Endothelial cell of umbilical vein (primary cell): ENCODE data around the gene PMAIP1. TPM values are rescaled to one million over a fixed set of nuclear protein-coding genes. Genes with fewer than 3 reads are reported as not detected.

Source experiments
- BruUV-seq: library from RNA; stranded (reverse); fragments of 400-500 nt; replicated peaks from 2 replicates; lab custom pipeline; 2021; lab: Mats Ljungman, UMichigan
- CTCF ChIA-PET: fragments of 300-600, 350-600 bp; sonication (Branson Sonifier 250); formaldehyde crosslinking; loops from one replicate; lab custom pipeline; 2021; ENCODE audit warnings: antibody characterized with exemption, inconsistent platforms; lab: Charles Lee
- POLR2A ChIA-PET: fragments of 300-600, 350-600 bp; sonication (Branson Sonifier 250); formaldehyde crosslinking; loops from one replicate; lab custom pipeline; 2021; ENCODE audit warnings: antibody characterized with exemption, inconsistent platforms; lab: Charles Lee
- DNase-seq: peaks from one replicate; pipeline ENCODE4 v3.0.0-alpha.2; 2011; ENCODE audit warnings: low read depth, low spot score
- FAIRE-seq: peaks from 2 replicates; lab custom pipeline; 2011; peaks lifted over from hg19 to GRCh38; lab: Jason Lieb, UNC
- H2AFZ ChIP-seq: 2 replicates; pipeline ENCODE4 v1.6.0; 2012; ENCODE audit warnings: low read depth, low read length, control low read depth, inconsistent platforms
- H3K27ac ChIP-seq: 2 replicates; pipeline ENCODE4 v1.5.1; 2011; ENCODE audit warnings: low read depth, mild to moderate bottlenecking, control low read depth, low read length, moderate library complexity; ENCODE audit not compliant: insufficient read depth
- H3K27me3 ChIP-seq, 2 experiments: 2 replicates each; pipeline versions ENCODE4 v1.6.0 to v1.6.1; 2011; ENCODE audit warnings: low read length in 2 of 2, mixed read lengths in 1 of 2; ENCODE audit not compliant: control insufficient read depth in 2 of 2, insufficient read depth in 2 of 2
- H3K36me3 ChIP-seq, 2 experiments: 2 replicates in 1 of 2; 3 replicates in 1 of 2; pipeline ENCODE4 v1.5.1; 2011; ENCODE audit warnings: low read length in 2 of 2, mild to moderate bottlenecking in 1 of 2, moderate library complexity in 1 of 2; ENCODE audit not compliant: control insufficient read depth in 2 of 2, insufficient read depth in 2 of 2; ENCODE audit errors: extremely low read depth in 1 of 2
- H3K4me1 ChIP-seq: 3 replicates; pipeline ENCODE4 v1.5.1; 2011; ENCODE audit warnings: mild to moderate bottlenecking, low read length; ENCODE audit not compliant: control insufficient read depth, insufficient read depth; ENCODE audit errors: extremely low read depth
- H3K4me2 ChIP-seq: 2 replicates; pipeline ENCODE4 v1.6.1; 2011; ENCODE audit warnings: low read length, control low read depth, mixed read lengths; ENCODE audit not compliant: insufficient read depth
- H3K4me3 ChIP-seq, 3 experiments: fragments of 200-600 bp in 1 of 3; sonication (generic), shearing (Covaris generic) in 1 of 3; replicated peaks in 1 of 3; 2 replicates each; pipeline ENCODE4 v1.5.1; 2011 to 2016; ENCODE audit warnings: control low read depth in 3 of 3, low read length in 3 of 3, mild to moderate bottlenecking in 2 of 3, inconsistent platforms in 1 of 3, low read depth in 1 of 3, moderate library complexity in 1 of 3; ENCODE audit not compliant: insufficient read depth in 1 of 3
- H3K79me2 ChIP-seq: 2 replicates; pipeline ENCODE4 v1.6.0; 2012; ENCODE audit warnings: low read length, inconsistent platforms; ENCODE audit not compliant: control insufficient read depth, insufficient read depth
- H3K9ac ChIP-seq: replicated peaks from 2 replicates; pipeline ENCODE3; 2011; ENCODE audit warnings: low read length, control low read depth; ENCODE audit not compliant: insufficient read depth; ENCODE audit errors: extremely low read depth
- H3K9me1 ChIP-seq: replicated peaks from 3 replicates; pipeline ENCODE4 v1.6.0; 2011; ENCODE audit warnings: mild to moderate bottlenecking, low read length; ENCODE audit not compliant: control insufficient read depth, insufficient read depth; ENCODE audit errors: extremely low read depth
- H3K9me3 ChIP-seq: replicated peaks from 2 replicates; pipeline ENCODE4 v1.5.1; 2012; ENCODE audit warnings: low read length, inconsistent platforms; ENCODE audit not compliant: control insufficient read depth, insufficient read depth
- H4K20me1 ChIP-seq: replicated peaks from 2 replicates; pipeline ENCODE3; 2011; ENCODE audit warnings: mild to moderate bottlenecking, low read length; ENCODE audit not compliant: control insufficient read depth, insufficient read depth; ENCODE audit errors: extremely low read depth
- EZH2 ChIP-seq: IDR thresholded peaks from 2 replicates; pipeline ENCODE4 v1.6.1; 2012; ENCODE audit warnings: borderline replicate concordance, low read depth, mild to moderate bottlenecking, moderate library complexity, low read length, inconsistent platforms; ENCODE audit not compliant: severe bottlenecking
- FOS ChIP-seq: IDR thresholded peaks from 2 replicates; pipeline ENCODE4 v1.6.1; 2011; ENCODE audit warnings: mild to moderate bottlenecking, low read length, moderate library complexity, borderline replicate concordance; ENCODE audit not compliant: insufficient read depth
- GATA2 ChIP-seq: IDR thresholded peaks from 2 replicates; pipeline ENCODE4 v1.7.0; 2011; ENCODE audit warnings: low read depth, mild to moderate bottlenecking, moderate library complexity, mixed read lengths, low read length; ENCODE audit not compliant: insufficient read length, insufficient read depth
- JUN ChIP-seq: IDR thresholded peaks from 2 replicates; pipeline ENCODE4 v1.6.1; 2011; ENCODE audit warnings: borderline replicate concordance, low read depth; ENCODE audit not compliant: insufficient read length, insufficient read depth
- MAX ChIP-seq: IDR thresholded peaks from 2 replicates; pipeline ENCODE4 v1.6.1; 2011; ENCODE audit not compliant: insufficient read depth, insufficient read length
- MYC ChIP-seq: IDR thresholded peaks from one replicate; pipeline ENCODE4 v1.6.1; 2011; ENCODE audit warnings: mild to moderate bottlenecking, low read depth, low read length
- POLR2A ChIP-seq: IDR thresholded peaks from 2 replicates; pipeline ENCODE4 v1.6.1; 2012; ENCODE audit warnings: low read depth, mild to moderate bottlenecking, control low read depth, low read length
- POLR2AphosphoS5 ChIP-seq: IDR thresholded peaks from 2 replicates; pipeline ENCODE4 v1.6.1; 2012; ENCODE audit warnings: low read depth, mild to moderate bottlenecking, control low read depth, low read length, moderate library complexity; ENCODE audit not compliant: insufficient read depth
- dilution Hi-C: fragments of 300-500 bp; cut with MboI; formaldehyde crosslinking; loops from one replicate; pipeline ENCODE4 v1.15.0; 2019; ENCODE audit warnings: low sequenced_read_pairs; ENCODE audit not compliant: extremely low pct_ligation_motif_present
- intact Hi-C: fragments of 100-400 bp; cut with micrococcal nuclease; formaldehyde crosslinking; loops from one replicate; pipeline ENCODE4 v1.10.0; 2022
- polyA plus RNA-seq, 4 experiments: library from polyadenylated mRNA; depleted of rRNA in 3 of 4; stranded (reverse) in 3 of 4; unstranded in 1 of 4; fragments of >200 nt; gene quantifications; 2 replicates each; pipeline versions ENCODE4 v1.2.1 to v1.2.3, GENCODE V29; 2011 to 2012; ENCODE audit warnings: missing spikeins in 1 of 4
- total RNA-seq: library from RNA; stranded (reverse); gene quantifications from 2 replicates; pipeline ENCODE4 v1.2.3, GENCODE V29; 2021
- TF ChIP-seq, protein P1 (sequence below), 2 donors: IDR thresholded peaks; 1 replicate in 1 of 2; 2 replicates in 1 of 2; pipeline ENCODE4 v1.5.1; 2011; ENCODE audit warnings: low read length in 2 of 2, mild to moderate bottlenecking in 2 of 2, moderate library complexity in 2 of 2, control low read depth in 1 of 2, inconsistent platforms in 1 of 2, low read depth in 1 of 2; ENCODE audit not compliant: insufficient read depth in 1 of 2; ENCODE audit errors: extremely low read depth in 1 of 2

Gene PMAIP1
- total and polyA plus RNA-seq, 2 donors (not counting 3 experiments of a cell fraction or from before 2014, with no cell fraction given), result 7.6 to 11.9 TPM

DNA sequence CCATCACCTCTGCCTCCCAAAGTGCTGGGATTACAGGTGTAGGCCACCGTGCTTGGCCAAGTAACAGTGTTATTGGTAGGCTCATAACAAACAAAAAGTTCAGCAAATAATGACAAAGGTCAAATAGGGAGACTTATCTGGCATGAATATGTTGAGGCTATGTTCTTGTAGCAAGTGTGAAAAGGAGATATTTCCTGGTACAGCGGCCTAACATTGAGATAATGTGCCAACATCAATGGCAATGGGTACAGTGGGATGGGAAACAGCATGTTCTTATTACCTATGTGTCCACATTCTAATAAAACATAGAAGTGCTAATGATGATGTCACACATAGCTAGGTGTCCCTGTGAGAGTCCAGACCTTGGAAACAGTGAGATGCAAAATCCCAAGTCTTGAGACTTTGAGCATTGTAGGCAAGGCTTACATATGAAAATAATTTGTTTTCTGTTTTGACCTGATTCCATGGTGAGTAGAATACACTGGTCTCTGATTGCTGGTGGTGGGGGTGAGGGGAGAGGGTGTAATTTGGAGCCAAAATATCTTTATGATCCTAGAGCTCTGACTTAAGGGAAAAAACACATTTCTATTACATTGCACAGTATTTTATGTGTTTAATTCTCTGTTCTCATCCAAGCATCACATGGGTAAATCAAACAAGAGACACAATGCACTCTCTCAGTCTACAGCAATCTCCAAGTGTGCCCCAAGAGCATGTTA lies 33.1 kb upstream of the PMAIP1 start:
- no peaks in the 10 kb centered on the region for H4K20me1 ChIP-seq
- no peaks in the 10 kb centered on the region for H3K9me1 ChIP-seq
- no peaks in the 10 kb centered on the region for H3K79me2 ChIP-seq
- CTCF ChIA-PET, result no interaction called here
- intact Hi-C loops (no loop called here), dilution Hi-C loops (no loop called here)
- no peak overlapping the region for H3K4me2 ChIP-seq
- TF ChIP-seq MAX (no peak), MYC (no peak), EZH2 (no peak), GATA2 (no peak), JUN (no peak), POLR2A (no peak), POLR2AphosphoS5 (no peak), FOS (no peak)
- TF ChIP-seq, protein P1, sequence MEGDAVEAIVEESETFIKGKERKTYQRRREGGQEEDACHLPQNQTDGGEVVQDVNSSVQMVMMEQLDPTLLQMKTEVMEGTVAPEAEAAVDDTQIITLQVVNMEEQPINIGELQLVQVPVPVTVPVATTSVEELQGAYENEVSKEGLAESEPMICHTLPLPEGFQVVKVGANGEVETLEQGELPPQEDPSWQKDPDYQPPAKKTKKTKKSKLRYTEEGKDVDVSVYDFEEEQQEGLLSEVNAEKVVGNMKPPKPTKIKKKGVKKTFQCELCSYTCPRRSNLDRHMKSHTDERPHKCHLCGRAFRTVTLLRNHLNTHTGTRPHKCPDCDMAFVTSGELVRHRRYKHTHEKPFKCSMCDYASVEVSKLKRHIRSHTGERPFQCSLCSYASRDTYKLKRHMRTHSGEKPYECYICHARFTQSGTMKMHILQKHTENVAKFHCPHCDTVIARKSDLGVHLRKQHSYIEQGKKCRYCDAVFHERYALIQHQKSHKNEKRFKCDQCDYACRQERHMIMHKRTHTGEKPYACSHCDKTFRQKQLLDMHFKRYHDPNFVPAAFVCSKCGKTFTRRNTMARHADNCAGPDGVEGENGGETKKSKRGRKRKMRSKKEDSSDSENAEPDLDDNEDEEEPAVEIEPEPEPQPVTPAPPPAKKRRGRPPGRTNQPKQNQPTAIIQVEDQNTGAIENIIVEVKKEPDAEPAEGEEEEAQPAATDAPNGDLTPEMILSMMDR (IDR thresholded peaks at IDR 0.05; ENCODE audit: extremely low read depth in 1 of 2, insufficient read depth in 1 of 2, low read depth in 1 of 2, low read length in 2 of 2), result no peak
- H3K9ac ChIP-seq, result no peak overlapping the region
- peaks cover 0 to 2% of the 10 kb centered on the region in 2 experiments for H3K27me3 ChIP-seq
- H3K27ac ChIP-seq, result no peak overlapping the region
- BruUV-seq, result no TSS peak
- POLR2A ChIA-PET, result no interaction called here
- no peaks in the 10 kb centered on the region for H3K9me3 ChIP-seq
- no peaks in the 10 kb centered on the region for H3K4me1 ChIP-seq
- H3K4me3 ChIP-seq, result no peak overlapping the region
- FAIRE-seq (no peak), DNase-seq (no peak)
- H3K36me3 ChIP-seq, result no peaks in the 10 kb centered on the region
- no peak overlapping the region for H2AFZ ChIP-seq
